Activated naive CD4-positive, alpha-beta T cell treated with anti-CD3 and anti-CD28 coated beads, Interleukin-2, amount 50 U/mL, for 72 hours (primary cell): ENCODE results near the gene PRELID3B. TPM values are rescaled to one million over a fixed set of nuclear protein-coding genes. Genes with fewer than 3 reads are reported as not detected.
"Not testable (repeated sequence)": the region's sequence is repeated elsewhere in the genome, so short reads cannot be mapped to it uniquely, and the experiment has no call there.

Source experiments
- ATAC-seq, 2 donors: fragments of 150-1000 bp; cut with Tn5 transposase; 2 replicates each; pipeline ENCODE4 v1.10.0; 2021; ENCODE audit warnings: mild to moderate bottlenecking in 2 of 2, moderate library complexity in 2 of 2
- DNase-seq, 2 donors: peaks; one replicate each; pipeline ENCODE4 v3.0.0; 2021 to 2022; ENCODE audit warnings: low spot score in 2 of 2
- H3K27ac Mint-ChIP-seq, 2 donors: one replicate each; pipeline ENCODE4 v1.8.0; 2022; ENCODE audit warnings: mild to moderate bottlenecking in 2 of 2, mixed read lengths in 2 of 2
- H3K36me3 Mint-ChIP-seq, 2 donors: one replicate each; pipeline ENCODE4 v1.8.0; 2022; ENCODE audit warnings: mixed read lengths in 2 of 2
- H3K9me3 Mint-ChIP-seq, 2 donors: one replicate each; pipeline ENCODE4 v1.8.0; 2022; ENCODE audit warnings: mixed read lengths in 2 of 2
- total RNA-seq, 2 donors: library from RNA; stranded (reverse); gene quantifications; one replicate each; pipeline ENCODE4 v1.2.3, GENCODE V29; 2022

Gene PRELID3B
- total RNA-seq, 2 donors from 2014 or later, result 118 to 170 TPM

DNA sequence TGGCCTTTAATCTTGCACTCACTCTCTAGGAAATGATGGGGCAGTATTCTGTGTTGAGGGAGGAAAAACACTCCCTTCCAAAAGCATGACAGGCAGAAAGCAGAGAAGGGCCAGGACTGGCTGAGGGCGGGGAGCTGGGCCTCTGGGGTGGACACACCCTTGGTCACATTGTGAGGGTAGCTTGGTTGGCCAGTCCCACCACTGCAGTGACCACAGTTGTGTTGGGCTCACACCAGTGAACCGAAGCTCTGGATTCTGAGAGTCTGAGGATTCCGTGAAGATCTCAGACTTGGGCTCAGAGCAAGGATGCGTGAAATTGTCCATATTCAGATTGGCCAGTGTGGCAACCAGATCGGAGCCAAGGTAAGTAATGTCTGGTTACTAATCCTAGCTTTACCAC lies 23.4 kb downstream of the PRELID3B start, which contains the start of gene TUBB1:
Gene TUBB1 (plus strand): TSS at position 213 of the 400 bp plus-strand sequence. CDS start 94 bp downstream, at position 307.
- no peak for ATAC-seq
- Mint-ChIP-seq H3K36me3 (no peaks in the 10 kb centered on the region), H3K9me3 (no peaks in the 10 kb centered on the region), H3K27ac (peak within 1 kb of the TSS; percentile 40 to 82)
- no peak for DNase-seq

DNA sequence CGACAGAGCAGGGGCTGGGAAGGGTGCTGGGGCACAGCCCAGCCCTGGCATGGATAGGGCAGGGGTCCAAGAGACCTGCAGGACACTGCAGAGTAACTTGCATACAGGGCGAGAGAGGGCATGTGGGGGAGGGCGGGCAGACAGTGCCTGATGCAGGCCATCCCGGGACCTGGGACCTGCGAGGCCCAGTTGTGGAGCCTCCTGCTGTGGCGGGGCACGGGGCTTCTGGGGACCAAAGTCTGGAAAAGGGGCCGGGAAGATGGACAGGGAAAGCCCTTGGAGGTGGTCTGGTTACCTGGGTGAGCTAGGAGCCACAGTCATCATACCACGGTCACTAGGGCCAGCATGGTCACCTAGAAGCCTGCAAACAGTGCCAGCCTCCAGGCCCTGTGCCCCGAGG lies 23.8 kb downstream of the PRELID3B start:
- peak overlapping the region; percentile 40 to 82 for H3K27ac Mint-ChIP-seq
- no peaks in the 10 kb centered on the region for H3K36me3 Mint-ChIP-seq
- no peaks in the 10 kb centered on the region for H3K9me3 Mint-ChIP-seq
- DNase-seq, result no peak
- ATAC-seq, result no peak

- DNase-seq (no peak), ATAC-seq (peak in 1 of 2 donors; percentile 26)
- Mint-ChIP-seq H3K9me3 (no peaks in the 10 kb centered on the region), H3K36me3 (no peaks in the 10 kb centered on the region), H3K27ac (peak overlapping the region in 1 of 2 donors; percentile 80)
These were observed 24.9 kb downstream of the PRELID3B start for GRCh38 chr20:59017493-59018231.

DNA sequence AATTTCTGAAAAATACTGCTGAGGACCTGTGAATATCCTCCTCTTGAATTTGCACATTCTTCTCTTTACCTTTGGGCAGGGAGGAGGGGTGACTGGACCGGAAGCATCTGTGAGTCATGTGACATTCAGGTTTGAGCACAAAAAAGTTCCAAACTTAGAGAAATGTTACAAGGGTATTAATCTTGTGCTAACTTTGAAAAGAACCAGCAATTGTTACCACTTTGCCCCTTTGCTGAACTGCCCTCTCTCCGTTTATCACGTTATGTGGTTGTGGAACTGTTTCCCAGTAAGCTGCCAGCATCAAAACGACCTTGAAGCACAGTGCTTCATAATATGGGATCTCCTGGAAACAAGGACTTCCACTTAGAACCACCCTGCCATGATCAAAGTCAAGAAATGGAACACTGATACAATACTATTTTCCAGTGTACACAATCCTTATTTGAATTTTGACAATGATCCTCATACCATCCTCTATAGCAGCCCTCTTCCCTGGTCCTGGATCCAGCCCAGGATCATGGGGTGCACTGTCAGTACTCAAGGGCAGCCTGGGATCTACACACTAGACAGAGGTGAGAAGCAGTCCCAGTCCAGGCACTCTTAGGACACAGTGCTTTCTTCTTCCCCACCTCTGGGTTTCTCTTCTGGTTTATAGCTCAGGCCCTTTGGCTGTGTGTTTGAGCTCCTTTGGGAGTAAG lies 25.6 kb downstream of the PRELID3B start:
- ATAC-seq (peak; percentile 36 to 66), DNase-seq (no peak)
- Mint-ChIP-seq H3K36me3 (no peaks in the 10 kb centered on the region), H3K9me3 (no peaks in the 10 kb centered on the region), H3K27ac (peak overlapping the region in 1 of 2 donors; percentile 80)

DNA sequence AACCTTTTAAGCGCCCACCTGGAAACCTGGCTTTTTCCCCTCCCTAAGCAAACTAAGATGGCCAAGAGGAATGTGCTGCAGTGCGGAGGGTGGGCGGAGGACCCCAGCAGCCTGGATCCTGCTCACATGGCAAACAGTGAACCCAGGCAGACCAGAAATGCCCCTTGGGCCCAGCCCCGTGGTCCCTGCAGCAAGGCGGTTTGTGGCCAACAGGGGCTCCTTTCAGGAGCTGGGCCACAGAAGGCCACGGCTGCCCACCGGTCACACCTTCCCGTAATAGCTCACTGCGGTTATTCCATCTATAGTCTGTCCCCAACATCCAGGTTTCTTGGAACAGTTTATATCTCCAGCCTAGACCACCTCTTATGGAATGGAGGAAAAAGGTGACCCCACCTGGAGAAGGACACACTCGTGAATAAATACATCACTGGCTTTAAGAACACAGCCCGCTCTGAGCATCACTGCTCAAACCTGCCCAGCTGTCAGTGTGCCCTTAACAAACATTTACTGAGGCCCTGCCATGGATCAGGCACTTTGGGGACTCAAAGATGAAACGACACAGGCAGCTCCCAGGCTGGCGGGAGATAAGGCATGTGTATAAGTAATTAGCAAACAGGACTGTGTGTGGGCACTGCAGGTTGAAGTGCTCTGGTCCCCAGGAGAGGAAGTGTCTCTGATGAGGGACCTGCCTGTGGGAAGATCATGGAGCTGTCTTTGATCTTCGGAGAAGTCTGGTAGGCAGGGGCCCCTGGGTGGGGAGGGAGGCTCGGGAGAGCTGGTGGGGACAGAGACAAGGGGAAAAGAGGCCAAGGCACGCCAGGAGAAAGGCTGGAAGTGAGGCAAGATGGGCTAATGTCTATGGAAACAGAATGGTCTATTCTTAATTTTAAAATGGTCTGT lies 26.5 kb downstream of the PRELID3B start:
- H3K9me3 Mint-ChIP-seq, result no peaks in the 10 kb centered on the region
- no peaks in the 10 kb centered on the region for H3K36me3 Mint-ChIP-seq
- peak overlapping the region; percentile 66 to 80 for H3K27ac Mint-ChIP-seq
- DNase-seq (no peak), ATAC-seq (no peak)

GRCh38 chr20:59015411-59015810 lies 27.2 kb downstream of the PRELID3B start:
- Mint-ChIP-seq H3K36me3 (no peaks in the 10 kb centered on the region), H3K9me3 (no peaks in the 10 kb centered on the region), H3K27ac (no peak overlapping the region)
- no peak for DNase-seq
- ATAC-seq, result no peak

GRCh38 chr20:59014680-59015389 lies 27.8 kb downstream of the PRELID3B start:
- peak overlapping the region in 1 of 2 donors; percentile 17 for H3K27ac Mint-ChIP-seq
- H3K9me3 Mint-ChIP-seq, result no peaks in the 10 kb centered on the region
- H3K36me3 Mint-ChIP-seq, result no peaks in the 10 kb centered on the region
- ATAC-seq (no peak), DNase-seq (peak in 1 of 2 donors; percentile 47)

DNA sequence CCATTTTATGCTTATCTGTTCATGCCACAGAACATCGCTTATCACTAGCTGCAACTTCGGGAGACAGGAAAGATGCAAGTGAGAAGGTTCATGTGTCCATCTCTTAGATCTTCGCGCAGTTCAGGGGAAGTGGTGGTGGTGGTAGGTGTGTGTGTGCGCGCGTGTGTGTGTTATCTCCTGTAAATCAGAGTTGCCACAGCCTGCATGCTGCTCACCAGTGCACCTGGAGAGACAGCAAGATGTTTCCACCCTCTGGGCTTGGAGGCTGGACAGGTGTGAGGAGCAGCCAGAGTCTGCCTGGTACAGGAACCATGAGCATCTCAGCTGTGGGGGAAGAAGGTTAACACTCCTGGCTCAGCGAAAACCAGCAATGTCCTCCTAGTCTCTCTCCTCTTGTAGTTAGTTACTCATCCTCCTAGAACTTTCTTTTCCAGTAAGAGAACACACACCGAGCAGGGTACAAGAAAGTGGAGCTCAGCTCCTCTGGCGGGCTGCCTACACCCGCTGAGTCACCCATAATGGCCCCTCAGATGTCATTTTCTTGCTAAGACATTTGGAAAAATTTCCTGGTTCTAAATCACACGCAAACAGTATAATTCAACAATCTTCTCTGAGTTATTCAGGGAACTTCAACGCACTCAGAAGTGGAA lies 28.5 kb downstream of the PRELID3B start:
- peak in 1 of 2 donors; percentile 45 for DNase-seq
- H3K9me3 Mint-ChIP-seq, result no peaks in the 10 kb centered on the region
- H3K36me3 Mint-ChIP-seq, result no peaks in the 10 kb centered on the region
- H3K27ac Mint-ChIP-seq, result peak overlapping the region in 1 of 2 donors; percentile 17
- ATAC-seq, result peak; percentile 39 to 46

- Mint-ChIP-seq H3K36me3 (no peaks in the 10 kb centered on the region), H3K27ac (peak overlapping the region in 1 of 2 donors; percentile 58), H3K9me3 (no peaks in the 10 kb centered on the region)
- ATAC-seq (no peak), DNase-seq (peak in 1 of 2 donors; percentile 44)
These were observed 29.3 kb downstream of the PRELID3B start for GRCh38 chr20:59013031-59013951.

GRCh38 chr20:59011874-59012157 lies 30.8 kb downstream of the PRELID3B start:
- ATAC-seq, DNase-seq, H3K36me3 Mint-ChIP-seq, H3K27ac Mint-ChIP-seq, H3K9me3 Mint-ChIP-seq: not testable (repeated sequence)

DNA sequence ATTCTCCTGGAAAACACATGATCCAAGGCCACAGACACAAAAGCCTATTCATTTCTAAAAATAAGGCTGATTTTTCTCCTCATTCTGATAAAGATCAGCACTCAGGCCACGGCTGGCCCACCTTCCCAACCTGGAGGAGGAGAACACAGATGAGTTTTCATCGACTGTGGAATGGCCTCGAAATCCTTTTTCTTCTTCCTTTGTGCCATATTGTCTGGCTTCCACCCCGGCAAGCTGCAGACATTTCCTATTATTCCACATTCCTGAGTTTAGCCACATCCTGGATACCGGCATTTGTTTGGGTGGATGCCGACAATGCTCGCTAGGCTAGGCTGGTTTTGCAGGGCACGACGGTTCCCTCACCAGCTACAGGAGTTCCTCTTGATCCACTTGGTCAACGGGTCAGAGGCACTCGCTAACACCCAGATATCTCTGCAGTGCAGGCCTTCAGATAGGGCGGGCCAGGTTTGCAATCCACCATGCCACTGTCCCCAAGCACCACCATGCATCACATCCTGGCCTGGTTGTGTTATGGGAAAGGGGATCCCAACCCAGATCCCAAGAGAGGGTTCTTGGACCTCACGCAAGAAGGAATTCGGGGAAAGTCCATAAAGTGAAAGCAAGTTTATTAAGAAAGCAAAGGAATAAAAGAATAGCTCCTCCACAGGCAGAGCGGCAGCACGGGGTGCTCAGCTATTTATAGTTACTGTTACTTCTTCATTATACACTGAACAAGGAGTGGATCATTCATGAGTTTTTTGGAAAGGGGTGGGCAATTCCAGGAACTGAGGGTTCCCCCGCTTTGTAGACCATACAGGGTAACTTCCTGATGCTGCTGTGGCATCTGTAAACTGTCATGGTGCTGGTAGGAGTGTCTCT lies 31.4 kb downstream of the PRELID3B start:
- H3K36me3 Mint-ChIP-seq, result no peaks in the 10 kb centered on the region
- H3K9me3 Mint-ChIP-seq, result no peaks in the 10 kb centered on the region
- DNase-seq (peak in 1 of 2 donors; percentile 37), ATAC-seq (no peak)
- no peak overlapping the region for H3K27ac Mint-ChIP-seq

DNA sequence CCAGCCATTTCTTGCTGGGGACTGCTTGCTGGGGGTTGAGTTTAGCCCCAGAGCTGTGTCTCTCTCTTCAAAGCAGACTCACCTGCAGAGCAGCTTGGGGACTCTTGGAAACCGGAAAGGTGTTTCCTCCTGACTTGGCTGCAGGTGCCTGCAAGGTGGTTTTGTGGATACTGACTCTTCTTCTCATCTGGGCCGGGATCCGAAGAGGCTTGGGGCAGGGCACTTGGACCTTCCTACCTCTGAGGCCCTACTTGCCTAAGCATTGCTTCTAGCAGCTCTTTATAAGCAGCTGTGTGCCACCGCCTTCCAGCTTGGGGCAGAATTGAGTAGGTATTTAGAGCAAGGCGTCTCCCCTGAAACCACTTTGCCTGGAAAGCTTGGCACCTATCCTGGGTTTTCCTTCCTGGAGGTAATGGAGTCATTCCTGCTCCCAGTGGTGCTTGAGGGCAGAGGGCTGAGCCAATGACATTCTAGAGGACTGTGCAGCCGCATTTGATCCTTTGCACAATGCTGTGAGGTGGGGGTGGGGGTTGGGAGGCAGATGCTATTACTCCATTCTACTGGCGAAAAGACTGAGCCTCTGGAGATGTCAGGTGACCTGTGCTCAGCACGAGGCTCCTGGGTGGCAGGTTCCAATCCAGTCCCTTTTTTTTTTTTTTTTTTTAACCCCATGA lies 32.1 kb downstream of the PRELID3B start:
- Mint-ChIP-seq H3K27ac (no peak overlapping the region), H3K9me3 (no peaks in the 10 kb centered on the region)
- no peak for ATAC-seq

GRCh38 chr20:59008715-59009336 lies 33.8 kb downstream of the PRELID3B start:
- DNase-seq, result peak in 1 of 2 donors; percentile 35
- Mint-ChIP-seq H3K36me3 (peaks cover 0 to 9% of the 10 kb centered on the region in 2 donors), H3K27ac (no peak overlapping the region), H3K9me3 (no peaks in the 10 kb centered on the region)
- no peak for ATAC-seq

More for the DNA sequence above, 32.1 kb downstream of the PRELID3B start:
- DNase-seq, result peak in 1 of 2 donors; percentile 44
- no peaks in the 10 kb centered on the region for H3K36me3 Mint-ChIP-seq
